Upper lobe of right lung (tissue), 1 donor: ENCODE measurements around the gene PRRT1. TPM values are rescaled to one million over a fixed set of nuclear protein-coding genes. Genes with fewer than 3 reads are reported as not detected.

Experiments
- ATAC-seq: fragments of 200-7000 bp; cut with Tn5 transposase; one replicate; pipeline ENCODE4 v1.9.1; 2020; ENCODE audit warnings: mild to moderate bottlenecking, moderate library complexity
- DNase-seq: peaks from one replicate; pipeline ENCODE4 v3.0.0-alpha.2; 2020
- H3K27ac ChIP-seq: fragments of 200-600 bp; one replicate; pipeline ENCODE4 v1.8.0; 2022
- H3K27me3 ChIP-seq: fragments of 200-600 bp; one replicate; pipeline ENCODE4 v1.8.0; 2022; ENCODE audit warnings: mild to moderate bottlenecking
- H3K36me3 ChIP-seq: fragments of 200-600 bp; one replicate; pipeline ENCODE4 v1.8.0; 2022
- H3K4me1 ChIP-seq: fragments of 200-600 bp; one replicate; pipeline ENCODE4 v1.8.0; 2022
- H3K4me3 ChIP-seq: fragments of 200-600 bp; one replicate; pipeline ENCODE4 v1.8.0; 2022; ENCODE audit warnings: mild to moderate bottlenecking
- H3K9me3 ChIP-seq: fragments of 200-600 bp; one replicate; pipeline ENCODE4 v1.8.0; 2022
- CTCF ChIP-seq: fragments of 200-600 bp; IDR thresholded peaks from one replicate; pipeline ENCODE4 v1.8.0; 2022; ENCODE audit warnings: antibody characterized with exemption
- intact Hi-C: fragments of 100-400 bp; cut with DNase I; formaldehyde crosslinking; loops from one replicate; pipeline ENCODE4 v1.11.0; 2022
- long read RNA-seq: library from polyadenylated mRNA; unstranded; transcript quantifications from one replicate; pipeline ENCODE4 v2.0.0, GENCODE V29; 2021
- total RNA-seq: library from RNA; stranded (reverse); fragmentation: NEBNext Ultra II Directional; extraction: Animal tissue kit (Norgen Biotek cat#: 25700); gene quantifications from one replicate; pipeline ENCODE4 v1.2.1, GENCODE V29; 2021
- donor health status: DM: no; HTN: yes; CAD: no; lungs with severe emphysema.

The PRRT1 gene
- total RNA-seq = 1.4 TPM
- long read RNA-seq = 0 reads

GRCh38 chr6:32151863-32152768, at the start of gene PRRT1:
Gene PRRT1, minus strand, starts transcription at chr6:32151939. Its CDS starts 112 bp downstream, at chr6:32151827.
- peak within 1 kb of the TSS; percentile 75 for H3K4me3 ChIP-seq
- ATAC-seq = no peak
- no peak within 1 kb of the TSS for H3K27ac ChIP-seq
- DNase-seq = no peak
- intact Hi-C loops = no loop called here
- H3K36me3 ChIP-seq = no peaks in the 10 kb centered on the region
- peaks cover 28% of the 10 kb centered on the region for H3K4me1 ChIP-seq
- H3K9me3 ChIP-seq = no peaks in the 10 kb centered on the region
- no peak for TF ChIP-seq CTCF
- H3K27me3 ChIP-seq = peaks cover 27% of the 10 kb centered on the region

GRCh38 chr6:32200711-32201475, 49.2 kb upstream of the PRRT1 start:
- no peak for ATAC-seq
- no peak overlapping the region for H3K27ac ChIP-seq
- DNase-seq = no peak
- H3K4me3 ChIP-seq = no peak overlapping the region
- intact Hi-C loops = no loop called here
- peaks cover 11% of the 10 kb centered on the region for H3K4me1 ChIP-seq
- H3K36me3 ChIP-seq = no peaks in the 10 kb centered on the region
- H3K27me3 ChIP-seq = no peaks in the 10 kb centered on the region
- no peaks in the 10 kb centered on the region for H3K9me3 ChIP-seq
- no peak for TF ChIP-seq CTCF

- TF ChIP-seq CTCF = no peak
- Histone ChIP-seq H3K4me1 (peaks cover 23% of the 10 kb centered on the region), H3K36me3 (no peaks in the 10 kb centered on the region), H3K4me3 (no peak overlapping the region), H3K27ac (no peak overlapping the region), H3K9me3 (no peaks in the 10 kb centered on the region), H3K27me3 (no peaks in the 10 kb centered on the region)
- intact Hi-C loops = no loop called here
- ATAC-seq = no peak
- DNase-seq = peak; percentile 61
These were observed 47.1 kb upstream of the PRRT1 start for GRCh38 chr6:32198866-32199265.

GRCh38 chr6:32198345-32198696, 46.6 kb upstream of the PRRT1 start:
- no peak overlapping the region for H3K27ac ChIP-seq
- H3K4me1 ChIP-seq = peaks cover 28% of the 10 kb centered on the region
- no peak for ATAC-seq
- no peaks in the 10 kb centered on the region for H3K36me3 ChIP-seq
- TF ChIP-seq CTCF = no peak
- H3K27me3 ChIP-seq = no peaks in the 10 kb centered on the region
- DNase-seq = no peak
- intact Hi-C loops = no loop called here
- H3K4me3 ChIP-seq = no peak overlapping the region
- no peaks in the 10 kb centered on the region for H3K9me3 ChIP-seq

- peaks cover 32% of the 10 kb centered on the region for H3K4me1 ChIP-seq
- H3K4me3 ChIP-seq = peak overlapping the region; percentile 86
- H3K27me3 ChIP-seq = no peaks in the 10 kb centered on the region
- DNase-seq (peak; percentile 70), ATAC-seq (no peak)
- intact Hi-C loops = no loop called here
- no peaks in the 10 kb centered on the region for H3K9me3 ChIP-seq
- H3K27ac ChIP-seq = peak overlapping the region; percentile 100
- H3K36me3 ChIP-seq = no peaks in the 10 kb centered on the region
- peak; percentile 8 for TF ChIP-seq CTCF
These were observed 45.2 kb upstream of the PRRT1 start for GRCh38 chr6:32196682-32197616.
